Hindlimb muscle (tissue), 1 donor: ENCODE data around the gene ETV6. TPM values are rescaled to one million over a fixed set of nuclear protein-coding genes. Genes with fewer than 3 reads are reported as not detected.

Experiments used
- DNase-seq: peaks from one replicate; pipeline ENCODE4 v3.0.0-alpha.2; 2013
- polyA plus RNA-seq: library from polyadenylated mRNA; unstranded; fragments of 120-200 nt; gene quantifications from one replicate; pipeline ENCODE4 v1.2.1, GENCODE V29; 2013; ENCODE audit not compliant: insufficient read length

Gene ETV6
- polyA plus RNA-seq, 1 donor, result 12.1 TPM

GRCh38 chr12:11782914-11783420 is 133.5 kb downstream of the ETV6 start:
- no peak for DNase-seq

DNA sequence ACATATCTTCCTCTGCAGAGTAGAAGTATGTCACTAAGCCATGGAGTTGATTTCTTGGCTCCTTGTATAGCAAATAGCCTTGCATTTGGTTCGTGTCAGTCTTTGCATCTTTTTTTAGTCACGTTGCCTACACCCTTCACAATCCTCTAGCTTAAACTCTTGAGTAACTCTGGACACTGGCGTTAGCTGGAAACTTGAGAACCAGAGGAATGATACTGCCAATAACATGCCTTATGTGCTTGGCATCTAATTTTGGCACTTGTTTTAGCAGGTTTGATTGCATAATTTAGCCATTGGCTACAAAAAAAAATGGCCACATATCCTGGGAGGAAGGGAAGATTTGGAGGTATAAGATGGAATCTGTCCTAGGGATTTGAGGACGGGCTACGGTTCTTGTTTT is 136.2 kb downstream of the ETV6 start:
- no peak for DNase-seq

GRCh38 chr12:11786638-11787365 is 137.3 kb downstream of the ETV6 start:
- DNase-seq, result no peak

- no peak for DNase-seq
Observed at GRCh38 chr12:11787437-11787836, 138.0 kb downstream of the ETV6 start.

- DNase-seq, result no peak
Observed at GRCh38 chr12:11787933-11788849, 138.7 kb downstream of the ETV6 start.

- DNase-seq, result no peak
Observed at GRCh38 chr12:11793921-11794710, 144.6 kb downstream of the ETV6 start.

GRCh38 chr12:11794751-11795150 is 145.3 kb downstream of the ETV6 start:
- no peak for DNase-seq

DNA sequence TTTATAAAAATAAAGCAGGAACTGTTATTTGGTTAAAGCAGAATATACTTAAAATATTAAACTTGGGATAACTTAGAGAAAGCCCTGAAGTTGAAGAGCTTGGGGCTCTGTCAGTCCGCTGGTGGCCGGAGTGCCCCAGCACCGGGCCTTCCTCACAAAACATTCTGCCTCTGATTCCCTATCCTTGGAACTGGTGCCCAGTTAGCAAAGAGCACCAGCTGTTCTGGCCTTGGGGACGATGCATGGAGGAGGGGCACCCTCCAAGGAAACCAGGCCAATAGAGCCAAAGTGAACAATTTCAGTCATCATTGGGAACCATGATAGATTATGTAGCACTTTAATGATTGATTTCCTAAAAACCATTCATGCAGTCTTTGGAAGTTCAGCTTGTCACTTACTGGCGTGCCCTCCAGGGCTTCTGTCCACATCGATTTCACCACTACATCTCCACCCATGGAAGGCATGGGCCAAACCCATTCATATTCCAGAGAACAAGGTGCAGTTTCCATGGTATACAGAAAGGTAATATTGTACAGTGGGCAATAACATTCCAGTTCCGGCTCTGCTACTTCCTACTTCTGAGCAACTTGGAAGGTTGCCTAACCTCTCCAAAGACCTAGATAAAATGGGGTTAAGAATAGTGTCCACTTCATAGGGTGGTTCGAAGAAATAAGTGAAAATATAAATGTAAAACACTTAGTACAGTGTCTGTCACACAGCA is 145.9 kb downstream of the ETV6 start:
- no peak for DNase-seq

GRCh38 chr12:11795913-11796459 is 146.5 kb downstream of the ETV6 start:
- no peak for DNase-seq

- DNase-seq, result no peak
Observed at GRCh38 chr12:11797317-11797913, 147.9 kb downstream of the ETV6 start.

- DNase-seq, result no peak
Observed at GRCh38 chr12:11798006-11798708, 148.7 kb downstream of the ETV6 start.

DNA sequence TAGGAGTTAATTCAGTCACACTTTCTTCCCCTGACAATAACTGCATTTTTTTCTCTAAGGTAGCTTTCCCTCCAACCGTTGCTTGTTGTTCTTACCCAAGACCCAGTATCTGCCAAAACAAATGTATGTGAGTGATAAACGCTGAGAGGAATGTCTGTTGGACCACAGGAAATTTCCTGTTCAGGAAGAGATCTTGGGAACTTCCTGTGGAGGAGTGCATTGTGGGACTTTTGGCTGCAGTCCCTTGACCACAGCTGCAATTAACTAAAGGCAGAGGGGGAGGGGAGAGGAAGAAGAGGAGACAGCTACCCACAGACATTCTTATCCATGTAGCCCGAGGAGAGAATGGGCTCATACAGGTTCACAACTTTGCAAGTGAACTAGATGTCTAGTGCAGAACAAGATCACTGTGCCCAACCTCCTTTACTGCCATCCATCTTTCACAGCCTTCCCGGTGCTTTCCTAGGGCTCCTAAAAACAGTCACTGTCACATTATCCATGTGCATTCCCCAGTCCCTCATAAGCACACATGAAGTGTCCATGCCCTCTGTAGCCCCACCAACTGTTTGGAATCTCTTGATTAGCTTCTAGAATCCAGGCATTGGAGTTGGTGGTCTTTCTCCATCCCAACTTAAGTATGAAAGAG is 149.5 kb downstream of the ETV6 start:
- no peak for DNase-seq

DNA sequence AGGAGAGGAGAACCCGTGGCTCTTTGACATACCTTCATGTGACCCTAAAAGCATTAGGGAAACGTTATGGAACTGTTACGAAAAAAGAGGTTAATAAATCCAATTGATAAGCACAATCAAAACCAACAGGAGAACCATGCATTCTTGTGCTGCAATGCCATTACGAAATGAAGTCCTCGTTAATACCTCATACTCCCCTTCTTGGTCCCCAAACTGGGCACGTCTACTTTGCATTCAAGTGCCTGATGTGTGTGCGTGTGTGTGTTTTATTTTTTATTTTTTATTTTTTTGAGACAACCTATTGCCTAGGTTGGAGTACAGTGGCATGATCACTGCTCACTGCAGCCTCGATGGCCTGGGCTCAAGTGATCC is 150.0 kb downstream of the ETV6 start:
- no peak for DNase-seq

GRCh38 chr12:11801643-11802042 is 152.2 kb downstream of the ETV6 start:
- no peak for DNase-seq

DNA sequence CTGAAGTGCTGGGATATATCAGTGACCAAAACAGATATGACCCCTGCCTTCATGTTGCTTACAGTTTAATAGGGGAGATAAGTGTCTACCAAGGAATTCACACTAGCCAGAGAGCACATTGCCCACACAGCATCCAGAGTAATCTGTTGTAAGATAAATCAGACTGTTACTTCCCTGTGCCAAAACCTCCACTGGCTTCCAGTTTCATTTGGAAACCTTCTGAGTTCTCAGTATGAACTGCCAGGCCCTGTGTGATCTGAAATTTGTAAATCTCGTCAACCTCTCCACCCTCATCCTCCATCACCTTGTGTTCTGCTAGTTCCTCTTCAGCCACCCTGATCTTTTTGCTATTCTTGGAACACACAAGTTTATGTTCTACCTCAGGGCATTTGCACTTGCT is 154.7 kb downstream of the ETV6 start:
- DNase-seq, result no peak

DNA sequence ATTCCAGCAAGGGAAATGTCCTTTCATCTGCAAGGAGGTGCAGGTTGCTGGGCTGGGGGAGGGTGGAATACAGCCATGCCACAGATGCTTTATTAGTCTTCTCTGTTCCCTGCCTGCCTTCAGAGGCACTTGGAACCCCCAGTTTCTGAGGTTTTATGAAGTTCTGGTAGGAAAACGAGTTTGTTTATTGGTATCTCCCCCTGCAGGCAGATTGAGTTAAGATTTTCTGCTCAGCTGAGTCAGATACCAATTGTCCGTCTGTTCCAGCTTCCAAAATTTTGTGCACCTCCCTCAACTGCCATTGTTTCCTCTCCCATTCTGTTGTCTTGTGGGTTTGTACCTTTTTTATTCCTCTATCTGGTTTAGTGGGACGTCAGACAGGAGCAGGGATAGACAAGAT is 155.6 kb downstream of the ETV6 start:
- DNase-seq, result no peak

DNA sequence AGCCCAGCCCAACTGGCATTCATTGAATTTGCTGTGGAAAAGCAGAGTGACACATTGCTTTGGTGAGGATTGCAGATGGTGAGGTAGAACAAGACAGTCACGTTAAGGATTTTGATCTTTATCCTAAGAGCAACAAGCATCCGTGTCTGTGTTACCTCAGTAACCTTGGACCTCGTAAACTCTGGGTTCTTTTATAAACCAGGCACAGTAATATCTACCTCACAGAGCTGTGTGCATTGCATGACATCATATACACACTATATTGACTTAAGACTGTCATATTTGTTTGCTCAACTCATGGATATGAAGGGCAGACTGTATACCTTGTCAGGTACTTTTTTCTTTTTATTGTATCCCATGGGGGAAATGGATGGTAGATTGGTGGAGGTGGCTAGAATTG is 156.2 kb downstream of the ETV6 start:
- no peak for DNase-seq

- no peak for DNase-seq
Observed at GRCh38 chr12:11807458-11807857, 158.0 kb downstream of the ETV6 start.

DNA sequence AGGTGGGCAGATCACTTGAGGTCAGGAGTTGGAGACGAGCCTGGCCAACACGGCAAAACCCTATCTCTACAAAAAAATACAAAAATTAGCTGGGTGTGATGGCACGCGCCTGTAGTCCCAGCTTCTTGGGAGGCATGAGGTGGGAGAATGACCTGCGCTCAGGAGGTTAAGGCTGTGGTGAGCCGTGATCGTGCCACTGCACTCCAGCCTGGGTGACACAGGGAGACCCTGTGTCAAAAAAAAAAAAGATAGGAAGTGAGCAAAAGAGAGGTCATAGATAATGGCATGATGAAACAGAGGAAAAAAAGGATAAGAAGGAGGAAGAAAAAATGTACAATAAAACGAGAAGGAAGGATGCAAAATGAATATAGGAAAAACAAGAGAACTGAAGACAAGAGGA is 159.5 kb downstream of the ETV6 start:
- no peak for DNase-seq

- no peak for DNase-seq
Observed at GRCh38 chr12:11810206-11810545, 160.7 kb downstream of the ETV6 start.
